ENCODE data around the gene DTD1.
A peak's percentile ranks its signal among the peaks of the same experiment; 100 is the strongest.

The DTD1 gene

DNA sequence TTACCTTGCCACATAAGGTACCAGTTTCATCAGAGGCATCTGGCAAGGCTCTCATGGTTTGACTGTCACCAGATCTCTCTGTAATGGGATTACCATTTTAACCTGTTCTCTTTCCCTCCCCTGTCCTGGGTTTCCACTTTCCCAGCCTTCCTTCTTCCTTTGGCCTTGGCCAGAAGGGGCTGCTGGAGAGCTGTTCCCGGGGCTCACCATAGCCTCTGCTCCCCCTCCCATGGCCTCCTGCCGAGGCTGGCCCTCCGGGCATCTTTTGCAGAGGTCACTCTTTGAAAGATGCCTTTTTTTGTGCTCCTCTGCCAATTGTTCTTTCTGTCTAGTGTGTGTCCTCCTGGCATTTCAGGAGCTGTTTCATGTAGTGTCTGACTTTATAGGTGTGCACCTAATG lies 125.0 kb downstream of the DTD1 start:
- no peak for DNase-seq

DNA sequence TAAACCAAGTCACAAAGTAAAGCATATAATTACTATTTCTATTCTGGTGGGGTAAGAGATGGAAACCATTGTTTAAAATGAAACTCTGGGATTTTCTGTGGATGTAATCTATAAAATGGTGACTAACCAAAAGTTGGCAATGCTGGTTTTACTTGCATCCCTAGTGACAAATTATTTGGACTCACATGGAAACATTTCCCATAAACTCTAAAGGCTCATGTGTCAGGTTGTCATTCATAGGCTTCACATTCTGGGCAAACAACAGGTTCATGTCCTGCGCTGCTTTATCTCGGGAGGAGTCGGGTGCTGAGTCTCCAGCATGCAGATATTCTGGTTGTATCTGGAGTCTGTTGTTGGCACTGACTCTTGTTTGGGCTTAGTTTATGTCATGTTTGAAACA lies 127.7 kb downstream of the DTD1 start:
- no peak for DNase-seq

DNA sequence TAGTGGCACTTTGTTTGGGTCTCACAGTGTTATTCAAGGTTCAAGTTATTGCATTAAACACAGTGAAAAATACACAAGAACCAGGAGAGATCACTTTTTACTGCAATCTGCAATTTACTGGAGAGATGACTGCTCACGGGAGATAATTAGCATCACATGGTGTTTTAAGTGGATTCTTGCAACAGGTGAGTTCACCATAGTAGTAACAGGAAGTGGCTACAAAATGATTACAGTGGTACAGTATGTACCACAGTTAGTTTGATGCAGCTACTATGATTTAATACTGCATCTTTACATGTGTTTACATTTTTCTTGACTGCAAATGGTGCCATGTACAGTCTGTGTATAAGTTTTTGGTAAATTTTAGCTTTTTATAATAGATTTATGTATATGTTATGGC lies 129.2 kb downstream of the DTD1 start:
- no peak for DNase-seq

DNA sequence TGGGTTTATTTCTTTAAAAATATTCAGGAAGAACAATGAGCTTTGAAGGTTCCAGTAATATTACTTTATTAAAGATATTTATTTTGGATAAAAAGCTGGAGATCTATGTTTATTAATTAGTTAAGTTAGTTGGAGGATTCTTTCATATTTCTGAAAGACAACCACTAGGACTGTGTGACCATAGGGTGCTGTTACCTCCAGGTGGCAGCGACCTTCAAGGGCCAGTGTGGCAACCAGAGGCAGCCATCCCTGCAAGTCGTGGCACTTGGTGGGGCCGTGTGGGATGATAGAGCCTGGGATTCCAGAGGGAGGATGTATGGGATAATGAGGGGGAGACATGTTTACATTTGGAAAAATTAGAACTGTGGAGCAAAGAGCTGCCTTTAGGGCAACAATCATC lies 130.3 kb downstream of the DTD1 start:
- no peak for DNase-seq

DNA sequence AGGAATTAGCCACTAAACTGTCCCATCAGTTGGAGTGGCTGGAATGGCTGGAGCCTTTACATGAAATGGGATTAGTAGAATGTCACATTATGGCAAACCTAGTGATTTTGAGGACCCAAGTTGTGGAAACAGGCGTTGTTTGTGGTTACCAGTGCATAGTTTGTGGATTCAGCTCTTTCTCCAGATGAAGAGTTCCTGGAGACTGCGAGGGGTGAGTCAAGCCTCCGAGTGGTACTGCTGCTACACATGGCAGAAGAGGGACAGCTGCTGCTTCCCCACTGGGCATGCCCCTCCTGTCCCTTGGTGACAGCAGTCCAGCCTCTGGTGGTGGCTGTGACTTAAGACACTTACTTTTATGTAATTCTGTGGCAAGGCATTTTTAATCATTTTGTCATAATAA lies 131.6 kb downstream of the DTD1 start:
- DNase-seq: no peak

DNA sequence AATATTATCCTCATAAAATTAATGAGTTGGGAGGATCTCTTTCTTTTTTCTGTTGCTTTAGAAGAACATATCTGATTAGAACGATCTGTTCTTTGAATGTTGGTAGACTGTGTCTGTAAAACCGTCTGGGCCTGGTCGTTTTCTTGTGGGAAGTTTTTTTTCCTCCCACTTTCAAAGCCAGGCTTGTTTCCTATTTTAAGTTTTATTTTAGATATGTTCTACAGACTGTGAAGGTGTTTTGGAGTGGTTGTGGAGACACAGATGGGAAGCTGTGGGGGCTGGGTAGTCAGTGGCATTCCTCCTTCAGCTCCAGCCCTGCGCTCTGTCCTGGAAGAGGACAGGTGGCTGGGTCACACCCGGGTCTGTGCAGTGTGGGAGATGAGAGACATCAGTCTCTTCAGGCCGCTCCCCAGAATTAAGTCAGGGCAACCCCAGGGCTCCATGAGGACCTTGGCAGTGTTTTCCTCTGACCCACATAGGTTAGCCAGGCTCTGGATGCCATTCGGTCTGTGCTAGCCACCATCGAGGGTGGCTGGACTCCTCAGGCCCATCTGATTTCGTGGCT lies 133.8 kb downstream of the DTD1 start:
- DNase-seq: no peak

DNA sequence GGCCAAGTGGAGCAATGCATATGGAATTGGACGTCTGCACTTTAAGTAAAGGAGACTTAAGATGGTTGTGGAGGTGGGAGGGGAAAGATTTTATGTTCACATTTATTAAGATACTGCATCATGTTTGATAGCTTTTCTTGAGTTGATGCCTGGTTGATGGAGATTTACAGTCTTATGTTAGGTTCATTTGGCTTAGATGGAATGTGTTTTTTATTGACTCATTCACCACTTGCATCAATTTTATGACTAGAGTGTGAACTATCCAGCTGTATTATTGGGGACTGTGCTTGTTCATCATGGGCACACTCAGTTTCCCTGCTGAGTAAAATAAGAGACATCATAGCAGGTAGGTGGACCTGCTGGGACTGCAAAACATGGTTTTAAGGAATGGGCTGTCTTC lies 134.5 kb downstream of the DTD1 start:
- DNase-seq: no peak

DNA sequence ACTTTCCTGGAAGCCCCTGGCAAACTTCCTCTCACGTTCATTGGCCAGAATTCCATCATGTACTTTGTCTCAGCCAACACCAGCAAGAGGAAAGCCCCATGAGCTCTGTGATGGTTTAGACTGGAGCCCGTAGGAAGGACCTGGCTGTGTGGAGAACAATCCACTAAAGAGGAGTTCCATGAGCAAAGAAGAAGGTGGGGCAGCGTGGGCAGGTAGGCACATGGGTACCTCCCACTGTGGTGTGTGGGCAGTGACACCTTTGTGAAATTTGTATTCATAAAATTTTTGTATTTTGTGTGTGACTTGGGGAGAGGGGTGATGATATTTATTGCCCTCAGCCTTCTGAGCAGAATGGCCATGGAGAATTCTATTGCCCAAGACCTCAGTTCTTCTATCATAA lies 136.2 kb downstream of the DTD1 start:
- no peak for DNase-seq

DNA sequence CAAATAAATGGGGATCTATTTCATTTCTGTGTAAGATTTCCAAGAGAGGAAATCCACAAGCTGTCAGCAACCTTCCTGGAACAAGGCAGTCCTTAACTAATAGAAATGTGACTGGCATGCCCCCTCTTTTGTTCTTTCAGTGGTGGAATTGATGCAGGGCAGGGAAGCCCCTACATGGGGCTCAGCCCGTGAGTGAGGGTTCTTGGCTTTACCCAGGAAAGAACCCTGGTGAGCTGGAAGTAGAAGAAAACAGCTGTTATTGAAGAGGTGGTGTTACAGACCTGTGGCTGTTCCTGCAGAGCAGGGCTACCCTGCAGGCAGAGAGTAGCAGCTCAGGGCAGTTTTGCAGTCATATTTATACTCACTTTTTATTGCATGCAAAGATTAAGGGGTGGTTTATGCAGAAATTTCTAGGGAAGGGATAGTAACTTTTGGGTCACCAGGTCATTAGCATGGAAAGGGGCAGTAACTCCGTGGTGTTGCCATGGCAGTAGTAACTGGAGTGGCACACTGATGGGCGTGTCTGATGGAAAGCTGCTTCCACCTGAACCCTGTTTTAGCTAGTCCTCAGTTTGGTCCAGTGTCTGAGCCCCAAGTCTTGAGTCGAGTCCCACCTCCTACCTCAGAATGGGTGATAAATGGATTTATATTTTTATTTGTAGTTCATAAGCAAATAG lies 137.1 kb downstream of the DTD1 start:
- DNase-seq: no peak

DNA sequence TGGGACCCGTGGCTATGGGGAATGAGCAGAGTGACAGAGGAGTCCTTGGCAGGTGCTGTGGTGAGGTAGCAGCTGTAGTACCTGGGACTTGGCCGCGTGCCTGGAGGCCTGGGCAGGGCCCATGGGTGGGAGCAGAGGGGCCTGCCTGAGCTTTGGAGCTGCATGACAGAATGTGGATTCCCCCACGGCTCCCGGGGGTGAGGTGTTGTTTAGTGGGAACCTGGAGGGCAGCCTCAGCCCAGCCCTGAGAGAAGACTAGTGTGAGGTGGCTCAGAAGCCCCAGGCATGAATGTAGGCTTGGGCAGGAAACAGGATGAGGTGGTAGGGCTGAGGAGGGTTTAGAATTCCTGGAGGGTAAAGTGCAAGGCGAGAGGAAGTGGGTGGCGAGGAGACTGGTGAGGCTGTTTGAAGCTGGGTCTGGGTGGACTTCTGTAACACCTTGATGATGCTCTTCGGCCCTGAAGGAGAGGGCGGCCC lies 139.2 kb downstream of the DTD1 start:
- DNase-seq: no peak

DNA sequence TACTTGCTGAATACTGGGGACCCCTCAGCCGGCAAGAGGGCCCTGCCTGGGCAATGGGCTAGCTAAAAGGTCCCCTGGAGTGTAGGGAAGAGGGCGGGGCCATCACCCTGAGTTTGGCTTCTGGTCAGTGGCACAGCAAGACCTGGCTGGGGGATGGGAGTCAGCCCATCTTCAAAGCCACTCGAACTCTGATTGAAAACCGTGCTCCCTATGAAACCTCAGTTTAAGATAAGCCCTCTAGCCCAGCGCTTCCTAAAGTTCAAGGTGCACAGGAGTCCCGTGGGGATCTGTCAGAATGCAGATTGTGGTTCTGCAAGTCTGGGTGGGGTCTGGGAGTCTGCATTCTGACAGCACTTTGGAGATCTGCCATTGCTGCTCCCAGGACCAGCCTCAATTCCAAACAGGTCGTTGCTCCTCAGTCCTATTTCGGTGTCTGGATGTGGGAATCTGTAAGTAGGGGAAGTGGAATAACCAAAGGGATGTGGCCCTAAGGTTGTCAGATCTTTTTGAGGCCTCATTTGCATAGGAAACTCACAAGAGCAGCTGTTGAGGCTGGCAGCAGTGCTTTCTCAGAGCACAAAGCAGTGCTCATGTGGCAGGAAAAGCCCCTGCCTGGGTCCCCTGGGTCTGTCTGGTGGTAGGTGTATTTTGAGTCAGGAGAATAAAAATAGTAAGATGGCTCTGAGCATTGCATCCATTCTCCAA lies 140.5 kb downstream of the DTD1 start:
- DNase-seq: no peak

DNA sequence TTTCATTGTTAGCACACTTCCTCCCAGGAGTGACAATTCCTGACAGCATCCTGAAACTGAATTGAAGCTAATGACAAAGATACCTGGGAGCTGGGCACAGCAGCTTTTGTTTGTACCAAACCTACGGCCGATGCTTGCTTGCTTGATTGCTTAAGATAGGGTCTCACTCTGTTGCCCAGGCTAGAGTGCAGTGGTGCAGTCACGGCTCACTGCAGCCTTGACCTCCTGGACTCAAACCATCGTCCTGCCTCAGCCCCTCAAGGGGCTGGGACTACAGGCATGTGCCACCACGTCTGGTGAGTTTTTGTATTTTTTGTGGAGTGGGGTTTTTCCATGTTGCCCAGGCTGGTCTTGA lies 141.0 kb downstream of the DTD1 start:
- DNase-seq: no peak

DNA sequence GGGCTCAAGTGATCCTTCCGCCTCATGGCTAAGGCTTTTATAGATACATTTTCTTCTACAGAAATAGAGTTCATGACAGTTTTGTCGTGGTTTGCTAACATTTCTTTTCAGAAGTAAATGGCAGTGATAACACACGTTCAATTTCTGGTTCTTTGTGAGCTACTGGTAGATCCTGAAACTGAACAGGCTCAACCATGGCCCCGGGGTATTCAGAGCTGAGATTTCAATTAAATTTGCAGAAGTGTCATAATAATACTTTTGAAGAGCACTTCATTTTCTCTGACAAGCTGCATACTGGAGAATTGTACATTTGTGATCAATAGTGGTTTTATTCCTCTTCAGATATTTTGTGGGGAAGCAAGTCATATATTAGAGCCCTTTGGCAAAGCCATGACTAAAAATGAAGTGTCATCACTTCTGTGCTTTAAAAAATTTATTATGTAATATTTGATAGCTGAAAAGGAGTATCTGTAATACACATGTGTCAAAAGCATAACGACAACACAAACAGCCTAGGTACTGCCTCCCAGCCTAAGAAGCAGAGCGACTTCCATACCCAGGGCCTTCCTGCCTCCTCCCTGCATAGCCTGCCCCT lies 141.5 kb downstream of the DTD1 start:
- DNase-seq: no peak

DNA sequence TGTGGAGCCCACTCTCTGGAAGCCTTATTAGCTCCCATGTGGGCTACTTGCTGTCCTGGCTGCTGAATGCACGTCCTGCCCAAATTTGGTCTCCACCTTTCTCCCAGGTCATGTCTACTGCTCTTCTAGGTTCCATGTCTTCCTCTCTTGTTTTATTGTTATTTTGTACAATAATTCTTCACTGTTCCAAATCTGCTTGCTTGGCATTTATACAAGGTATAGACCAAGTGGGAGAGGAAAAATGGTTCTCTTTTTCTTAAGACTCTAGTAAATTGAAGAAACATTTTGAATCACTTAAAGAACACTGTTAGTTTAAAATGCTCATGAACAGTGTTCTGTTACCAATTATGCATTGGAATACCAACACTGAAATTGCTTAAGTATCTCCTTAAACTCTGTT lies 144.1 kb downstream of the DTD1 start:
- no peak for DNase-seq

DNA sequence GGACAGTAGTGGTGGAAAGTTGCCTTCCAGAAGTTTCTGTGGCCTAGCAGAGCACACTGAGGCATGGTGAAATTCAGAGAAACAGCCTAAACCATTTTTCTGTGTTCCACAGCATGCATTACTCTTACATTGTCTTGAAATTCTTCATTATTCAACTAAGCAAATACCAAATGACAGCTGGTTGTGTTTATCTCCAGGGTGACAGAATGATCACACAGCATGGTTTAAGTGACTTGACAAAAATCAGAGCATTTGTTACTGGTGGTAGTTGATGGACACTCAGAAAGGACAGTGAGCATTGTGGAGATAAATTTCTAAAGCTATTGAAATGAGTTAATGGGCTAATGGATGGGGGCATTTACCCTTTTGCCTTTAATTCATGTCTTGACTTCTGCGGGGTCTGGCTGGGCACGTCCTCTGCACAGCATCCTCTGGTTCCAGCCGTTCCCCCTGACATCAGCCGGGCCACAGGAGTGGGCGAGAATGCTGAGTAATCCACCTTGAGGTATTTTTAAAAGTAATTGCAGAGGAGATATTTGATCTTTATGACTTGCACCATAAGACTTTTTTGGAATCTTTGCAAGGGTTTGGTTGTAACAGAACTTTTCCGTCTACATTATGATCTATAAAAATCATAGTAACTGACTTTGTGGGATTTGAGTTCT lies 146.8 kb downstream of the DTD1 start:
- no peak for DNase-seq

DNA sequence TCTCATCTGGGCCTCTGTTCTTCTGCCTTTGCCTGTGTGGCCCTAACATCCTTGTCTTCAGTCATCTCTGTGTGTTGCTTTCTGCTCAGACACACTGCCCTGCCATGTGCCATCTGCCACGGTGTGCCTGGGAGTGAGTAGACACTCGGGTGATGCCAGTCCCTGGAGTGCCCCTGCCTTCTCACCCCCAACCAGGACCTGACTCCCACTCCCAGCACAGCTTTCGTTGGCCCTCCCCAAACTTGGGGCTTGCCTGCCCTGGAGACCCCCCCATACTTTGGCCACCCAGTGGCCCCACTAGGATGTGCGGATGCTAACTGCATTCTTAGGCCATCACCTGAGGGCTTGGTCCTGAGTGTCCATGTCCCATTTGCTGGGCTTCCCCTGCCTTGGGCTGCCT lies 149.3 kb downstream of the DTD1 start:
- no peak for DNase-seq

DNA sequence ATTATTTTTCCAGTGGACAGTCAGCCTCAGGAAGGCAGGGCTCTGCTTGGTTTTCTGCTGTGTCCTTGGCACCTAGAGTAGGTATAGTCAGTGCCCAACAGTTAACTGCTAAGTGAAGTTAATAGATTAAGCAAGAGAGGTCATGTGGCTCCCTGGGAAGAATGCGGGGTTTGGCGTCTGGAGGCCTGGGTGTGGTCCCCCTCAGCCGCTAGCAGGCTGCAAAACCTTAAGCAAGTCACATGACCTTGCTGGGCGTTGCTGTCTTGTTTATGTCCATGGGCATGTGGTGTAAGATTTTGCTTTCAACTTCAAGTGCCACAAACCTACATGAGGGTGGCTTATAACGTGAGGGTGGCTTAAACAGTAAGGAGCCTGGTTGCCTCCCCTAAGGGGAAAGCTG lies 150.2 kb downstream of the DTD1 start:
- peak in 2 of 5 donors; percentile 28 to 77 for DNase-seq

DNA sequence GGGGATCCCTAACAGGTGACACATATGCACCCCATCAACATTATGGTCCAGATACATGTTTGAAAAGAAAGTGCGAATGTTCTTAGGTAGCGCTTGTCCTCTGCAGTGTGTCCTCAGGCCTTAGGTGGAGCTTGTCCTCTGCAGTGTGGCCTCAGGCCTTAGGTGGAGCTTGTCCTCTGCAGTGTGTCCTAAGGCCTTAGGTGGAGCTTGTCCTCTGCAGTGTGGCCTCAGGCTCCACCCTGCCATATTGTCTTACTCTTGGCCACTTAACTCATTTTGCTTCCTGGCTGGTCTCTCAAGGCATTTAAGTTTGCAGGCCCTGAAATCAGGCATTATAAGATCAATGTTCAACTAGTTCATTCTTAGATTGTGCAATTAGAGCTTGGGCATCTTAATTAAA lies 151.0 kb downstream of the DTD1 start:
- DNase-seq: no peak

DNA sequence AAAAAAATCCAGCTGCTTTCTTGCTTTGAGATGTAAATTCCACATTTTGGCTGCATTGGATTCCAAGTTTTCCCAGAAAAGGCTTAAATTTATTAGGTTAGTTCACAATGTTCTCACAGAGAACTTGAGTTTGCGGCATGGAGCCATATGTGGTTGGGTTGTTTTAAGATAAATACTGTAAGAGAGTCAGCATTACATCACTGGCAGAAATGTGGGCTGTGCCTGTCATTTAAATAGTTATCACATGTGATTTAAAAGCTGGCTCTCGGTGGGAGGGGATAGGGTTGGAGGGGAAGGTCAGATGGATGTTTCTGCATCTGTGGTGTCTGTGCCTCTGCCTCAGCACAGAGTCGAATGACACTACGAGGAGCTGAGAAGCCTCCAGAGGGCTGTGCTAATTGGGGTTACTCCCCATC lies 151.9 kb downstream of the DTD1 start:
- no peak for DNase-seq

DNA sequence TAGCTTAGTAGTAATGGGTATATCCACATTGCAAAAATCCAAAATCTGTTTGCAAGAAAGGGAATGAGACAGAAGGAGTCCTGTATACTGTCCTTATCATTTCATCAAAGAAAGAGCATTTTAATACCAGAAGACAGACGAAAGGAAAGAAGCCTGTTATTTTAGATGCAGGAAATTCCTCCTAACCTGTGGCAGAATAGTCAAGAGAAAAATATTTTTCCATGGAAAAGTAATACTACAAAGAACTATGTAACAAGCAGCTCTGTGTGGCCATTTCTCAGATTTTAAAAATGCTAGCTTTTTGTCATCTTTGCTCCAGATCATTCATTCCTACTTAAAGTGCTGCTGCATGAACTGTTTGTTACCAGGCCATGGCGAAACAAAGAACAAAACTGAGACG lies 152.9 kb downstream of the DTD1 start:
- DNase-seq: no peak

DNA sequence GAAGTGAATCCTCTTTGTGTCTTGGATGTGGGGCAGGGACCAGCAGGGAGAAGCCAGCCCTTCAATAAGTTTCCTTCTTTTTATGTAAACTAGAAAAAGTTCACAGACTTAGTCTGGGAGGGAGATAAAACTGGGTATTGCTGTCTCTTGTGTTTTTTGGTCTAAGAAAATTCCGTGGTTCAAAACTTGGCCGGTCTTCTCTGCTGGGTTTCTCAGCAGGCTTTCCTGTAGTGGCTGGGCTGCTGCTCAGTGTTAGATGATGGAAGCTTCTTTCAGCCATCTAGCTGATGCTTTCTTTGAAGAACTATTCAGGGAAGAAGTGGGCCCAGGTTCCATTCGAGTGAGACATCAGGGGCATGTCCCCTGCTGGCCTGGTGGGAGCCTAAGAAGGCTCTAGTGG lies 155.0 kb downstream of the DTD1 start:
- DNase-seq: no peak

DNA sequence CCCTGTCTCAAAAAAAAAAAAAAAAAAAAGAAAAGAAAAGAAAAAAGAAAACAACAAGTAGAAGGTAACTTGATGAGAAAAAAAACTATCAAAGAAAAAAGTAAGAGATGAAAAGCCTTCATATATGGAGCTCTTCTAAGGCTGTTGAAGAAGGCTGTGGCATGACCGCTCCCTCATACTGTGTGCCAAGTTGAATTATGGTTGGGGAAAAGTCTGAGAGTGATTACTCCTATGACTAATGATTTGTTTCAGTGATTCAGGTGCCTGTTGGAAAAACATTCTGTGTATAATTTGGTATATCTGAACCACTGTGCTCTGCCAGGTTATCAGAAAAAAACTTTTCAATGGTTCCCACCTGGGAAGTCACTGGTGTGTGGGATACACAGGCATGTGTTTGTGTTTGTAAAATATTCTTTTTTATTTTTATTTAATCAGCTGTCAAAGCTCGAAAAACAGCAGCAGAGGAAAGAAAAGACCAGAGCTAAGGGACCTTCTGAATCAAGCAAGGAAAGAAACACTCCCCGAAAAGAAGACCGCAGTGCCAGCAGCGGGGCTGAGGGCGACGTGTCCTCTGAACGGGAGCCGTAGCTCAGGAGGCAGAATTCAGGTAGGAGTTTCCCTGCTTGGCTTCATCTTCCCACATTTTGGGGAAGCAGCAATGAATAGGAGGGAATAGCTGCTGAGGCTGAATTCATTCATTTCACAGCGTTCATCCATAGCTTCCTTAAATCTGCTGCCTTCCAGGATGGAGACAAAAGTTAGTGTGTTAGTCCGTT lies 156.0 kb downstream of the DTD1 start:
- DNase-seq: no peak

DNA sequence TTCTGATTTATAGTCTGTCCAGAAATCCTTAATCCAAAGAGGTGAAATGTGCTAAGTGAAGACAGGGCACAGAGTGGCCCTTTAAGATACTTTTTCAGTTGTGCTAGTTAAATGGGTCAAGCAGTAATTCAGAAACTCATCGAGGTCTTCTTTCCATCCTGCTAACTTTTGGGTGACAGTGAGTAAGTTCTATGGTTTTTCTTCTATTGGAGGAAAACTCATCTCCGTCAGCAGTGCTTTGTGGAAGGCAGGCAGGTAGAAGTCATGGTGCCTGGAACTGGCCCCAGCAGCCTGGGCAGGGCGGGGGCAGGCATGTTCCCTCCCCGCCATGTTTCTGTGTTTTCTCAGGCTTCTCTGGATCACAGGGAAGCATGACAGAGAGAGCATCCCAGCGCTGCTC lies 159.2 kb downstream of the DTD1 start:
- DNase-seq: no peak

Measured in T-helper 1 cell (primary cell).